Trophoblast cell (in vitro differentiated cells and primary cell): ENCODE results near the gene ANKEF1.
A peak's percentile ranks its signal among the peaks of the same experiment; 100 is the strongest.

Source experiments
- DNase-seq, 2 donors: peaks; one replicate each; pipeline ENCODE4 v3.0.0-alpha.2; 2016
- H2AFZ ChIP-seq: 2 replicates; pipeline ENCODE4 v1.6.1; 2013; ENCODE audit warnings: low read length, moderate library complexity, mild to moderate bottlenecking; ENCODE audit not compliant: insufficient read depth, poor library complexity
- H2AK5ac ChIP-seq: 2 replicates; pipeline ENCODE4 v1.6.1; 2013; ENCODE audit warnings: mild to moderate bottlenecking, low read length
- H2BK120ac ChIP-seq: 2 replicates; pipeline ENCODE4 v1.6.1; 2013; ENCODE audit warnings: low read length, mild to moderate bottlenecking, moderate library complexity; ENCODE audit not compliant: insufficient read depth, poor library complexity
- H2BK12ac ChIP-seq: 2 replicates; pipeline ENCODE4 v1.6.1; 2013; ENCODE audit warnings: mild to moderate bottlenecking, low read length, moderate library complexity
- H2BK5ac ChIP-seq: 2 replicates; pipeline ENCODE4 v1.6.1; 2013; ENCODE audit warnings: low read length, low read depth, moderate library complexity, mild to moderate bottlenecking; ENCODE audit not compliant: poor library complexity
- H3K14ac ChIP-seq: 2 replicates; pipeline ENCODE4 v1.6.1; 2013; ENCODE audit warnings: mild to moderate bottlenecking, low read length
- H3K18ac ChIP-seq: 2 replicates; pipeline ENCODE4 v1.6.1; 2013; ENCODE audit warnings: mild to moderate bottlenecking, low read length
- H3K23ac ChIP-seq: 2 replicates; pipeline ENCODE4 v1.6.1; 2013; ENCODE audit warnings: low read length
- H3K27ac ChIP-seq: 2 replicates; pipeline ENCODE4 v1.5.1; 2013; ENCODE audit warnings: low read depth, mild to moderate bottlenecking, inconsistent platforms, low read length, moderate library complexity
- H3K27me3 ChIP-seq: 2 replicates; pipeline ENCODE4 v1.6.1; 2013; ENCODE audit warnings: inconsistent platforms, mild to moderate bottlenecking, low read length, moderate library complexity; ENCODE audit not compliant: insufficient read depth
- H3K36me3 ChIP-seq, 2 experiments: 1 replicate in 1 of 2; 2 replicates in 1 of 2; pipeline ENCODE4 v1.6.1; 2013; ENCODE audit warnings: low read length in 2 of 2, mild to moderate bottlenecking in 2 of 2, moderate library complexity in 1 of 2; ENCODE audit not compliant: insufficient read depth in 2 of 2, control insufficient read depth in 1 of 2
- H3K4ac ChIP-seq: 2 replicates; pipeline ENCODE4 v1.6.1; 2013; ENCODE audit warnings: low read depth, mild to moderate bottlenecking, low read length, moderate library complexity
- H3K4me1 ChIP-seq, 2 experiments: 1 replicate in 1 of 2; 2 replicates in 1 of 2; pipeline ENCODE4 v1.6.1; 2013; ENCODE audit warnings: low read length in 2 of 2, mild to moderate bottlenecking in 2 of 2, moderate library complexity in 1 of 2; ENCODE audit not compliant: insufficient read depth in 2 of 2, control insufficient read depth in 1 of 2
- H3K4me2 ChIP-seq: 2 replicates; pipeline ENCODE4 v1.6.1; 2013; ENCODE audit warnings: inconsistent platforms, mild to moderate bottlenecking, low read length, moderate library complexity
- H3K4me3 ChIP-seq: 2 replicates; pipeline ENCODE4 v1.5.1; 2013; ENCODE audit warnings: mild to moderate bottlenecking, low read depth, low read length, inconsistent platforms
- H3K79me1 ChIP-seq: one replicate; pipeline ENCODE4 v1.6.1; 2013; ENCODE audit warnings: low read length
- H3K79me2 ChIP-seq: 2 replicates; pipeline ENCODE4 v1.6.1; 2013; ENCODE audit warnings: low read length, mild to moderate bottlenecking; ENCODE audit not compliant: control insufficient read depth, insufficient read depth, poor library complexity
- H3K9ac ChIP-seq: 2 replicates; pipeline ENCODE4 v1.6.1; 2013; ENCODE audit warnings: mild to moderate bottlenecking, low read length
- H3K9me3 ChIP-seq: 2 replicates; pipeline ENCODE4 v1.6.1; 2013; ENCODE audit warnings: low read depth, mild to moderate bottlenecking, control low read depth, inconsistent platforms, low read length; ENCODE audit not compliant: insufficient read depth
- H4K12ac ChIP-seq: 2 replicates; pipeline ENCODE4 v1.6.1; 2013; ENCODE audit warnings: low read depth, mild to moderate bottlenecking, low read length, moderate library complexity
- H4K8ac ChIP-seq: 2 replicates; pipeline ENCODE4 v1.6.1; 2013; ENCODE audit warnings: low read depth, mild to moderate bottlenecking, low read length, moderate library complexity
- H4K91ac ChIP-seq: one replicate; pipeline ENCODE4 v1.6.1; 2013; ENCODE audit warnings: low read depth, mild to moderate bottlenecking, low read length, moderate library complexity
- whole genome bisulfite sequencing: extraction: QIAGEN DNeasy Blood & Tissue Kit; methylation state at CpG from one replicate; pipeline ENCODE4 v1.1.7; 2013; ENCODE audit warnings: missing lambda C conversion rate; ENCODE audit not compliant: insufficient read length, insufficient coverage; ENCODE audit errors: extremely low coverage; 5-methylcytosine and 5-hydroxymethylcytosine counted together

ANKEF1 gene

DNA sequence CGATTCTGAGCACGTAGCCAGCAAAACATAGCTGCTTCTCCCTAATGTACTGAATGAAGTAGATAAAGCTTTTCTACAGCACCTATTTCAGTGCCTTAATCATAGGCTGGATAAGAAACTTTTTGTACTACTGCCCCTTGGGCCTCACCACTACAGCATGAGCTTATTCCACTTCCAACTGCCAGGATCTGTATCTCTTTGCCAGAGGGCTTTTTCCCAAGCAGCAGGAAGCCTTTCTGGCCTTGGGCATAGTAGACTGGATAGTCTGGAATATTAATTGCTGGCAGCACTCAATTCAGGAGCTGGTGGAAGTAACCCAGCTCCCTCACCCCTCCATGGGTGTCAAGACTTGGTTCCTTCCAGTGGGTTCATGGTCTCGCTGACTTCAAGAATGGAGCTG, 43.6 kb downstream of the ANKEF1 start:
- Histone ChIP-seq H3K4me2 (no peak overlapping the region), H2AK5ac (no peak overlapping the region), H3K27ac (no peak overlapping the region), H2BK120ac (no peak overlapping the region), H3K4me1 (no peaks in the 10 kb centered on the region), H2BK5ac (no peak overlapping the region), H4K8ac (no peak overlapping the region), H3K27me3 (no peaks in the 10 kb centered on the region), H3K14ac (no peak overlapping the region), H3K36me3 (no peaks in the 10 kb centered on the region), H4K91ac (no peak overlapping the region), H3K9me3 (no peaks in the 10 kb centered on the region), H3K9ac (no peak overlapping the region), H2BK12ac (no peak overlapping the region), H2AFZ (no peak overlapping the region), H3K79me2 (no peaks in the 10 kb centered on the region), H3K23ac (no peak overlapping the region), H3K79me1 (peaks cover 2% of the 10 kb centered on the region), H3K4me3 (no peak overlapping the region), H3K18ac (no peak overlapping the region), H3K4ac (no peak overlapping the region), H4K12ac (no peak overlapping the region)
- peak; percentile 8 to 10 for DNase-seq
- no CpG with 5 or more reads among the region's 3 CpGs for WGBS

DNA sequence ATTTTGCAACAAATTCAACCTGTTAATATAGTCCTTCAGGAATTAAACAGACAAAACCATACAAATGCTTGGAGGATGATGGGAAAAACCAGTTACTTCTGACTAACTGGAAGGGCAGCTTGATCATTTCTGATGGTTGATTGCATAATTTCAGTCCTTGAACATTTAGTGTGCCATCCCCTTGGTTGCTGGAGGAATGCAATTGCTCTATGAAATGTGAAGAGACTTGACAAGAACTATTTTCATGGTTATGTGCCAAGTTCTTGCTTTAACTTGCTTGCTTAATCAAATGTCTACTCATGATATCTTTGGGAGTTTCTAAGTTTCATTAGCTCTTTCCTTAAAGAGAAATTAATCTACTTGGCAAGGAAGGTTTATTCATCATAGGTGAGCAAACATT, 45.2 kb downstream of the ANKEF1 start:
- Histone ChIP-seq H4K91ac (no peak overlapping the region), H4K8ac (no peak overlapping the region), H3K36me3 (no peaks in the 10 kb centered on the region), H2AFZ (no peak overlapping the region), H3K79me1 (peaks cover 2% of the 10 kb centered on the region), H2BK120ac (no peak overlapping the region), H4K12ac (no peak overlapping the region), H3K27me3 (no peaks in the 10 kb centered on the region), H2BK5ac (no peak overlapping the region), H3K9ac (no peak overlapping the region), H3K4ac (no peak overlapping the region), H2BK12ac (no peak overlapping the region), H3K4me2 (no peak overlapping the region), H3K27ac (no peak overlapping the region), H3K9me3 (no peaks in the 10 kb centered on the region), H3K4me1 (no peaks in the 10 kb centered on the region), H3K4me3 (no peak overlapping the region), H3K79me2 (no peaks in the 10 kb centered on the region), H3K14ac (no peak overlapping the region), H3K23ac (no peak overlapping the region), H3K18ac (no peak overlapping the region), H2AK5ac (no peak overlapping the region)
- peak; percentile 25 to 53 for DNase-seq

DNA sequence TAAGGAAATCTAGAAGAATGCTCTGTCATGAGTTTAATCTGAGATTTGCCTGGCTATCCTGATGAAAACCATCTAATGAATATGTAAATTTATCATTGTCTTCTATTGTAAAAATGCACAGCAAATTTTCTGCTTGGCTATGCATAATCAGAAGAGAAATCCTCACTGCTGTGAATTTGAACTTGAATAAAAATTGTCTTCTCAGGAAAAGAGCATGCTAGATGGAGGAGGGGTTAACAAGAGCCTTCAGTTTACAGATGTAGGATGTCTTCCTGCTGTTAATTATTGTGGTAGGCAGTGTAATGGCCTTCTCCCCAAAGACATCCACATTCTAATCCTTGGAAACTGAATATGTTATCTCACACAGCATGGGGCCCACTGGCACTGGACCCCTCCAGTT, 45.8 kb downstream of the ANKEF1 start:
- Histone ChIP-seq H3K4me3 (no peak overlapping the region), H3K14ac (no peak overlapping the region), H3K36me3 (no peaks in the 10 kb centered on the region), H4K91ac (no peak overlapping the region), H3K23ac (no peak overlapping the region), H4K12ac (no peak overlapping the region), H3K9ac (no peak overlapping the region), H2BK12ac (no peak overlapping the region), H3K79me2 (no peaks in the 10 kb centered on the region), H2AFZ (no peak overlapping the region), H3K27me3 (no peaks in the 10 kb centered on the region), H3K4me1 (no peaks in the 10 kb centered on the region), H2AK5ac (no peak overlapping the region), H3K79me1 (peaks cover 2% of the 10 kb centered on the region), H4K8ac (no peak overlapping the region), H2BK120ac (no peak overlapping the region), H2BK5ac (no peak overlapping the region), H3K18ac (no peak overlapping the region), H3K4me2 (no peak overlapping the region), H3K4ac (no peak overlapping the region), H3K9me3 (no peaks in the 10 kb centered on the region), H3K27ac (no peak overlapping the region)
- DNase-seq: no peak

DNA sequence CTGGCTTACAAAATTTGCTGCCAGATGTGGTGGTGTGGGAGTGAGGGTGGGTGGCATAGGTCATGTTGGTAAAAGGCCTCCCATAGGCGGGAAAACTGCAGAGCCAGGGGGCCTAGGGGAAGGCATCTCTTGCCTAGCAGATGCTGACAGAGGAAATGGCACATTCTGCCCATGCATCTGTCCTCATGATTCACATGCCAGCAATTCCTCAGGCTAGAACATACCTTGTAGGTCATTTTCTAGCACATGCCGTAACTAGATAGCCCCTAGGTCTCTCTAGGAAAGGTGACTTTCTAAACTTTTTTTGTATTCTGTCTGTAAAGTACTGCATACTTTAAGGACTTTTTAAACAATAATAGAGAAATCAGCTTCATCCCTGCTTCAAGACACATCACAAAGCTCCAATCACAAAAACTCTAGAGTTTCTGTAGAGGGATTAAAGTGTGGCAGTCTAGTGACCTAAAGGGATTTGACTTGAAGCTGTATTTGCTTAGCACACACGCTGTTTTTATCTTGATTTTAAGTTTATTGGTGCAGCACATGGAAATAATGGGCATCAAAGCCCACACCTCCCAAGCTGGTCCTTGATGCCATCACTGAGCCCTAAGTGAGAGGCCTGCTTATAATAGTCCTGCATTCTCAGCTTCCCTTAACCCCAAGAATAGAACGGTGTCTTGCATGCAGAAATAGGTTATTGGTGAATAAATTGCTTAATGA, 55.2 kb downstream of the ANKEF1 start:
- H2BK120ac ChIP-seq: no peak overlapping the region
- no peak overlapping the region for H3K18ac ChIP-seq
- H3K4ac ChIP-seq: no peak overlapping the region
- no peak overlapping the region for H4K8ac ChIP-seq
- H2AFZ ChIP-seq: no peak overlapping the region
- no peak overlapping the region for H2BK5ac ChIP-seq
- no peaks in the 10 kb centered on the region for H3K36me3 ChIP-seq
- no peaks in the 10 kb centered on the region for H3K9me3 ChIP-seq
- H2AK5ac ChIP-seq: no peak overlapping the region
- peaks cover 0 to 5% of the 10 kb centered on the region in 2 experiments for H3K4me1 ChIP-seq
- DNase-seq: peak in 1 of 2 donors; percentile 43
- no peak overlapping the region for H4K12ac ChIP-seq
- H3K9ac ChIP-seq: no peak overlapping the region
- no peak overlapping the region for H3K4me2 ChIP-seq
- H3K23ac ChIP-seq: no peak overlapping the region
- no peak overlapping the region for H2BK12ac ChIP-seq
- H3K79me1 ChIP-seq: no peaks in the 10 kb centered on the region
- H3K79me2 ChIP-seq: no peaks in the 10 kb centered on the region
- no peak overlapping the region for H3K14ac ChIP-seq
- no CpG with 5 or more reads among the region's 4 CpGs for WGBS
- no peak overlapping the region for H3K27ac ChIP-seq
- no peak overlapping the region for H3K4me3 ChIP-seq
- H3K27me3 ChIP-seq: no peaks in the 10 kb centered on the region
- no peak overlapping the region for H4K91ac ChIP-seq
